HG02852 (cell line): ENCODE measurements around the gene RNU2-1.
"Not testable (repeated sequence)": the region's sequence is repeated elsewhere in the genome, so short reads cannot be mapped to it uniquely, and the experiment has no call there.

Experiments used
- ATAC-seq: cut with Tn5 transposase; IDR thresholded peaks from one replicate; pipeline ENCODE4 v1.9.1; 2021; ENCODE audit warnings: mild to moderate bottlenecking, moderate library complexity; ENCODE audit not compliant: unreplicated experiment

The RNU2-1 gene

GRCh38 chr17:43216762-43217613 is 16.8 kb downstream of the RNU2-1 start:
- ATAC-seq, result no peak

GRCh38 chr17:43216369-43216761 is 17.4 kb downstream of the RNU2-1 start:
- ATAC-seq, result no peak

GRCh38 chr17:43215341-43215740 is 18.4 kb downstream of the RNU2-1 start:
- no peak for ATAC-seq

- no peak for ATAC-seq
Observed at GRCh38 chr17:43213545-43213944, 20.2 kb downstream of the RNU2-1 start.

- ATAC-seq, result no peak
Observed at GRCh38 chr17:43212641-43213490, 20.9 kb downstream of the RNU2-1 start.

GRCh38 chr17:43211480-43212402 is 22.0 kb downstream of the RNU2-1 start, which contains the start of gene TMEM106A:
Gene TMEM106A (plus strand): TSS chr17:43211875. CDS start chr17:43213042, 1,167 bp downstream.
- ATAC-seq, result peak; percentile 72

GRCh38 chr17:43211123-43211479 is 22.7 kb downstream of the RNU2-1 start:
- no peak for ATAC-seq

- ATAC-seq, result no peak
Observed at GRCh38 chr17:43210576-43210975, 23.2 kb downstream of the RNU2-1 start.

- not testable (repeated sequence) for ATAC-seq
Observed at GRCh38 chr17:43203013-43203412, 30.8 kb downstream of the RNU2-1 start.

- ATAC-seq, result no peak
Observed at GRCh38 chr17:43200127-43200526, 33.6 kb downstream of the RNU2-1 start.

- ATAC-seq, result no peak
Observed at GRCh38 chr17:43199633-43200032, 34.1 kb downstream of the RNU2-1 start.

GRCh38 chr17:43193251-43193650 is 40.5 kb downstream of the RNU2-1 start:
- no peak for ATAC-seq

- ATAC-seq, result not testable (repeated sequence)
Observed at GRCh38 chr17:43186656-43187055, 47.1 kb downstream of the RNU2-1 start.

GRCh38 chr17:43183921-43184320 is 49.9 kb downstream of the RNU2-1 start:
- ATAC-seq, result no peak
